B cell (primary cell): ENCODE measurements around the gene TBC1D2. TPM values are rescaled to one million over a fixed set of nuclear protein-coding genes. Genes with fewer than 3 reads are reported as not detected.

ENCODE experiments used
- ATAC-seq: fragments of 200-7000 bp; cut with Tn5 transposase; one replicate; pipeline ENCODE4 v1.10.0; 2021; ENCODE audit warnings: low read depth, mild to moderate bottlenecking, moderate number of reproducible peaks, moderate library complexity
- CTCF ChIA-PET: fragments of 350-600 bp; sonication (Branson Sonifier 250); formaldehyde crosslinking; loops from one replicate; lab custom pipeline; 2021; ENCODE audit warnings: antibody characterized with exemption, inconsistent platforms; lab: Charles Lee
- POLR2A ChIA-PET: fragments of 350-600 bp; sonication (Branson Sonifier 250); formaldehyde crosslinking; loops from one replicate; lab custom pipeline; 2021; ENCODE audit warnings: antibody characterized with exemption; lab: Charles Lee
- DNase-seq: peaks from one replicate; pipeline ENCODE4 v3.0.0; 2013
- H2AFZ ChIP-seq: 2 replicates; pipeline ENCODE4 v1.6.1; 2012; ENCODE audit warnings: mild to moderate bottlenecking, low read depth, low read length; ENCODE audit not compliant: insufficient read depth, poor library complexity, severe bottlenecking
- H3K27ac ChIP-seq, 2 donors: 1 replicate in 1 of 2; 2 replicates in 1 of 2; pipeline ENCODE4 v1.5.1; 2012 to 2013; ENCODE audit warnings: low read length in 2 of 2, mild to moderate bottlenecking in 2 of 2, moderate library complexity in 1 of 2
- H3K27me3 ChIP-seq, 4 experiments: fragments of 200-600 bp in 1 of 4; sonication (generic) in 1 of 4; replicated peaks in 1 of 4; 1 replicate in 2 of 4; 2 replicates in 2 of 4; pipeline versions ENCODE4 v1.6.1 to v1.7.0; 2013 to 2016; ENCODE audit warnings: low read length in 3 of 4, mild to moderate bottlenecking in 2 of 4, mixed read lengths in 1 of 4, moderate library complexity in 1 of 4; ENCODE audit not compliant: insufficient read depth in 4 of 4, control insufficient read depth in 3 of 4; ENCODE audit errors: control extremely low read depth in 1 of 4
- H3K36me3 ChIP-seq, 2 experiments: replicated peaks in 1 of 2; 1 replicate in 1 of 2; 2 replicates in 1 of 2; pipeline versions ENCODE4 v1.6.1 to v1.7.1; 2013; ENCODE audit warnings: low read length in 1 of 2; ENCODE audit not compliant: insufficient read depth in 2 of 2, control insufficient read depth in 1 of 2; ENCODE audit errors: control extremely low read depth in 1 of 2, extremely low read depth in 1 of 2
- H3K4me1 ChIP-seq, 2 donors: fragments of 200-600 bp in 1 of 2; sonication (generic) in 1 of 2; 1 replicate in 1 of 2; 2 replicates in 1 of 2; pipeline versions ENCODE4 v1.5.1 to v1.6.1; 2013 to 2017; ENCODE audit warnings: low read length in 2 of 2; ENCODE audit not compliant: control insufficient read depth in 2 of 2, insufficient read depth in 2 of 2
- H3K4me2 ChIP-seq: replicated peaks from 2 replicates; pipeline ENCODE3; 2012; ENCODE audit warnings: mild to moderate bottlenecking, low read depth, low read length; ENCODE audit not compliant: poor library complexity, severe bottlenecking
- H3K4me3 ChIP-seq, 5 experiments: fragments of 200-600 bp in 1 of 5; sonication (generic) in 1 of 5; 1 replicate in 3 of 5; 2 replicates in 2 of 5; pipeline versions ENCODE4 v1.5.1 to v1.7.0; 2011 to 2016; ENCODE audit warnings: low read length in 4 of 5, mild to moderate bottlenecking in 4 of 5, low read depth in 2 of 5, control low read depth in 1 of 5, moderate library complexity in 1 of 5; ENCODE audit not compliant: insufficient read depth in 1 of 5; ENCODE audit errors: control extremely low read depth in 1 of 5, extremely low read depth in 1 of 5
- H3K79me2 ChIP-seq: fragments of 200-600 bp; sonication (generic); one replicate; pipeline ENCODE4 v1.6.0; 2016; ENCODE audit warnings: low read length; ENCODE audit not compliant: control insufficient read depth, insufficient read depth
- H3K9ac ChIP-seq: fragments of 200-600 bp; sonication (generic); 2 replicates; pipeline ENCODE4 v1.6.1; 2017; ENCODE audit warnings: mild to moderate bottlenecking, low read length, moderate library complexity
- H3K9me3 ChIP-seq, 3 donors: one replicate each; pipeline versions ENCODE4 v1.6.1 to v1.7.1; 2013; ENCODE audit warnings: low read length in 2 of 3; ENCODE audit not compliant: control insufficient read depth in 2 of 3, insufficient read depth in 1 of 3; ENCODE audit errors: control extremely low read depth in 1 of 3
- H4K20me1 ChIP-seq: 2 replicates; pipeline ENCODE4 v1.6.0; 2012; ENCODE audit warnings: mild to moderate bottlenecking, low read length; ENCODE audit not compliant: insufficient read depth, control insufficient read depth, poor library complexity, severe bottlenecking
- H3K27ac Mint-ChIP-seq: one replicate; pipeline ENCODE4 v1.8.0; 2021; ENCODE audit warnings: mixed read lengths
- H3K27me3 Mint-ChIP-seq: one replicate; pipeline ENCODE4 v1.8.0; 2021; ENCODE audit warnings: mixed read lengths
- H3K4me1 Mint-ChIP-seq: one replicate; pipeline ENCODE4 v1.8.0; 2021; ENCODE audit warnings: mixed read lengths
- H3K4me3 Mint-ChIP-seq: one replicate; pipeline ENCODE4 v1.8.0; 2021; ENCODE audit warnings: mixed read lengths
- H3K9me3 Mint-ChIP-seq: one replicate; pipeline ENCODE4 v1.8.0; 2022; ENCODE audit warnings: mixed read lengths; ENCODE audit not compliant: insufficient read depth
- CTCF ChIP-seq: fragments of 200-600 bp; IDR thresholded peaks from one replicate; pipeline ENCODE4 v1.8.0; 2022; ENCODE audit warnings: antibody characterized with exemption, mild to moderate bottlenecking
- EZH2 ChIP-seq: IDR thresholded peaks from 2 replicates; pipeline ENCODE4 v1.6.1; 2012; ENCODE audit warnings: borderline replicate concordance, low read depth, mild to moderate bottlenecking, moderate library complexity, low read length; ENCODE audit not compliant: insufficient read depth, poor library complexity, severe bottlenecking
- WGBS: methylation state at CpG from one replicate; pipeline ENCODE4 v1.1.5; 2013; ENCODE audit warnings: missing lambda C conversion rate; ENCODE audit not compliant: insufficient coverage; 5-methylcytosine and 5-hydroxymethylcytosine counted together
- intact Hi-C: fragments of 100-400 bp; cut with micrococcal nuclease; formaldehyde crosslinking; loops from one replicate; pipeline ENCODE4 v1.10.0; 2022
- polyA plus RNA-seq: library from polyadenylated mRNA; depleted of rRNA; stranded (reverse); fragments of >200 nt; gene quantifications from 2 replicates; pipeline ENCODE4 v1.2.3, GENCODE V29; 2012
- total RNA-seq, 2 donors: library from RNA; stranded (reverse); fragments of 120-200 nt in 1 of 2; gene quantifications; 1 replicate in 1 of 2; 2 replicates in 1 of 2; pipeline versions ENCODE4 v1.2.3 to v1.2.4, GENCODE V29; 2013 to 2022

The TBC1D2 gene
- total and polyA plus RNA-seq, 2 donors (not counting 1 experiment from before 2014, with no cell fraction given), result 5.0 to 5.3 TPM

GRCh38 chr9:98226957-98227356 is 28.5 kb downstream of the TBC1D2 start:
- H3K9ac ChIP-seq, result no peak overlapping the region

GRCh38 chr9:98226516-98226915 is 28.9 kb downstream of the TBC1D2 start:
- Histone ChIP-seq H3K9ac (no peak overlapping the region), H3K4me3 (no peak overlapping the region), H4K20me1 (no peaks in the 10 kb centered on the region), H2AFZ (no peak overlapping the region), H3K27ac (no peak overlapping the region), H3K4me2 (no peak overlapping the region), H3K9me3 (no peaks in the 10 kb centered on the region), H3K4me1 (no peaks in the 10 kb centered on the region), H3K36me3 (peaks cover 0 to 9% of the 10 kb centered on the region in 2 experiments), H3K79me2 (no peaks in the 10 kb centered on the region), H3K27me3 (no peaks in the 10 kb centered on the region)
- Mint-ChIP-seq H3K4me1 (peaks cover 2% of the 10 kb centered on the region), H3K9me3 (no peaks in the 10 kb centered on the region), H3K27me3 (no peaks in the 10 kb centered on the region), H3K27ac (no peak overlapping the region), H3K4me3 (no peak overlapping the region)
- ATAC-seq (no peak), DNase-seq (no peak)
- intact Hi-C loops, result no loop called here
- CTCF ChIA-PET, result no interaction called here
- WGBS, result no CpG with 5 or more reads among the region's 1 CpG
- TF ChIP-seq EZH2 (no peak), CTCF (no peak)
- POLR2A ChIA-PET, result no interaction called here

More at GRCh38 chr9:98226957-98227356, 28.5 kb downstream of the TBC1D2 start:
- Histone ChIP-seq H3K9me3 (no peaks in the 10 kb centered on the region), H2AFZ (no peak overlapping the region), H3K27me3 (no peaks in the 10 kb centered on the region), H3K4me3 (no peak overlapping the region), H3K36me3 (peaks cover 0 to 9% of the 10 kb centered on the region in 2 experiments), H4K20me1 (no peaks in the 10 kb centered on the region), H3K4me1 (no peaks in the 10 kb centered on the region), H3K4me2 (no peak overlapping the region), H3K79me2 (no peaks in the 10 kb centered on the region), H3K27ac (no peak overlapping the region)
- WGBS, result 96% methylated on average over 4 of the region's 4 CpGs
- Mint-ChIP-seq H3K4me1 (peaks cover 2% of the 10 kb centered on the region), H3K9me3 (no peaks in the 10 kb centered on the region), H3K27ac (no peak overlapping the region), H3K4me3 (no peak overlapping the region), H3K27me3 (no peaks in the 10 kb centered on the region)
- DNase-seq (no peak), ATAC-seq (no peak)
- CTCF ChIA-PET, result no interaction called here
- intact Hi-C loops, result no loop called here
- POLR2A ChIA-PET, result no interaction called here
- TF ChIP-seq EZH2, result no peak
- no peak for TF ChIP-seq CTCF
